LNCAP (cell line): Measurements from ENCODE around the gene PTPRCAP.

Source experiments
- TF ChIP-seq, protein P1 (sequence below): fragments of 450-650 bp; IDR thresholded peaks from 2 replicates; pipeline ENCODE4 v1.5.1; 2017; ENCODE audit warnings: mild to moderate bottlenecking

Gene PTPRCAP

DNA sequence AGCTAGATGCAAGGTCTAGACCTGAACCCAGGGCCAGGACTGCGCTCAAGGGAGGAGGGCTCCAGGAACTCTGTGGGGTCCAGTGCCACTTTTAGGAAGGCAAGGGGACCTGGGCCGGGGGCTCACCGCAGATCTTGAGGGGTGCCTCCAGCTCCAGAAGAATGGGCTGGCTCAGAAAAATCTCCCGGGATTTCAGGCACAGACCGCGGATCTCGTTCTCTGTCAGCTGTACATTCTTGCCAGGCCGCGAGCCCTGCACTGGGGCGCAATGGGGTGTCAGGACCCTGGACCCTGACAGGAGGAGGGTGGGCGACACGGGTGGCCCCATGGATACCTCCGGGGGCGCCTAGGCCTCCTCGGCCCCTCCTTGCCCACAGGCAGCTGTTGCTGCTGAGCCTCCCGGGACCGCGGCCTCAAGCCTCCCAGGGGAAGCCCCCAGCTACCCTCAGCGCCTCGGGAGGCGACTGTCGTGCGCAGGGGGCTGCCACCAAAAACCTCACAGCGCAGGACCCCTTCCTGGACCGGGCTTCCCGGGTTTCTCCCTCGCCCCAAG is 36.5 kb downstream of the PTPRCAP start:
- TF ChIP-seq, protein P1, sequence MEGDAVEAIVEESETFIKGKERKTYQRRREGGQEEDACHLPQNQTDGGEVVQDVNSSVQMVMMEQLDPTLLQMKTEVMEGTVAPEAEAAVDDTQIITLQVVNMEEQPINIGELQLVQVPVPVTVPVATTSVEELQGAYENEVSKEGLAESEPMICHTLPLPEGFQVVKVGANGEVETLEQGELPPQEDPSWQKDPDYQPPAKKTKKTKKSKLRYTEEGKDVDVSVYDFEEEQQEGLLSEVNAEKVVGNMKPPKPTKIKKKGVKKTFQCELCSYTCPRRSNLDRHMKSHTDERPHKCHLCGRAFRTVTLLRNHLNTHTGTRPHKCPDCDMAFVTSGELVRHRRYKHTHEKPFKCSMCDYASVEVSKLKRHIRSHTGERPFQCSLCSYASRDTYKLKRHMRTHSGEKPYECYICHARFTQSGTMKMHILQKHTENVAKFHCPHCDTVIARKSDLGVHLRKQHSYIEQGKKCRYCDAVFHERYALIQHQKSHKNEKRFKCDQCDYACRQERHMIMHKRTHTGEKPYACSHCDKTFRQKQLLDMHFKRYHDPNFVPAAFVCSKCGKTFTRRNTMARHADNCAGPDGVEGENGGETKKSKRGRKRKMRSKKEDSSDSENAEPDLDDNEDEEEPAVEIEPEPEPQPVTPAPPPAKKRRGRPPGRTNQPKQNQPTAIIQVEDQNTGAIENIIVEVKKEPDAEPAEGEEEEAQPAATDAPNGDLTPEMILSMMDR: no peak

DNA sequence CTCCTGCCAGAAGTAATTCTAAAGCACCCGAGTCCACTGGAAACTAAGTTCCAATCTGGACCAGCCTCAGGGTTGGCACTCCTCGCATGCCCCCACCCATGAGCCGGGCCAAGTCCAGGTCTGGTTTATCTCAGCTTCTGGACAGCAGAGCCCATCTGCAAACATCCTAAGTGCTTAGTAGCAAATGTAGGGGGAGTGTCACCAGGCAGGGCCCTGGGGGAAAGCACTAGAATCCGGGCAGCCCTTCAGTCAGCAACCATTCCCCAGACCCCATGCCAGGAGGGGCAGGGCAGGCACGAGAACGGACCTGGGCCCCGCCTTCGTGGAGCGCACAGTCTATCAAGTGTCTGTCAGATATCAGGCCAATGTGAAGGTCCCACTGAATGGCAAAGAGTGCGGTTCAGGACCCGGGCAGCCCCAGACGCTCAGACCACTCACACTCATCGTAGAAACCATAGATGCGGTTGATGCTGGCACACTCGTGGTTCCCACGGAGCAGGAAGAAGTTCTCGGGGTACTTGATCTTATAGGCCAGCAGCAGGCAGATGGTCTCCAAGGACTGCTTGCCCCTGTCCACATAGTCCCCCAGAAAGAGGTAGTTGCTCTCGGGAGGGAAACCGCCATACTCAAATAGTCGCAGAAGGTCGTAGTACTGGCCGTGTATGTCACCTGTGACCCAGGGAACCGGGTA is 37.1 kb downstream of the PTPRCAP start:
- TF ChIP-seq, protein P1: no peak

DNA sequence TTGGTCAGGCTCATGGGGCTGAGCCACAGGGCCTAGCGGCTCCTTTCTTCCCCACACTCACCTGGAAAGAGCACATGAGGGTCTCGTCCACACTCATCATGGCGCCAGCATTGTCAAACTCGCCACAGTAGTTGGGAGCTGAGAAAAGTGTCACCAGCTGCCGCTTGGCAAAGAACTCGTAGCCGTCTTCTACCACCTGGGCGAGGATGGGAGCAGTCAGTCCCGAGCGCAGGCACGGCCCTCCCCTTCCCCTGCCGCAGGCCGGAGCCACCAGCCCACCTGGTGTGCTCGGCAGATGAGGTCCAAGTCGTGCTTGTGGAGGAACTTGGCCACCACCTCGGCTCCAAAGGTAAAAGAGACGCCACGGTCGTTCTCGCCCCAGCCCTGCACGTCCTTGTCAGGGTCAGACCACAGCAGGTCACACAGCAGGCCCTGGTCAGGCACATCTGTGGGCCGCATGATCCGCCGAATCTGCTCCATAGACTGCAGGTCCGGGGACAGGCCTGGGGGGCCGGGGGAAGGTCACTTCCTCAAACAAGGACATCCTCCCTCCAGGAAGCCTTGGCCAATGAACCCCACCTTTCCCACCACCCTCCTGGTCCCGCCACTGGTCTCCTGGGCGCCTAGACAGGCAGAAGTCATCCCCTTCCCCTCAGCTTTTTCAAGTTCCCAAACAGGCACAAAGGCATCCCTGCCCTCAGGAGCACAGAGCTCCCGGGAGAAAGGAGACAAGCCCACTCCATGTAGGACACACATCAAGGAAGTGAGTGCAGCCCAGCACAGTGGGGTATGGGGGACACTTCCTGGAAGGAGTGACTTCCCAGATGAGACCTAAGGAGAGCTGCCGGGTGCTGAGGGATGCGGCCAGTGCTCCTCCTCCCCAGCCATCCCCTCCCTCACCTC is 38.6 kb downstream of the PTPRCAP start:
- TF ChIP-seq, protein P1: no peak

DNA sequence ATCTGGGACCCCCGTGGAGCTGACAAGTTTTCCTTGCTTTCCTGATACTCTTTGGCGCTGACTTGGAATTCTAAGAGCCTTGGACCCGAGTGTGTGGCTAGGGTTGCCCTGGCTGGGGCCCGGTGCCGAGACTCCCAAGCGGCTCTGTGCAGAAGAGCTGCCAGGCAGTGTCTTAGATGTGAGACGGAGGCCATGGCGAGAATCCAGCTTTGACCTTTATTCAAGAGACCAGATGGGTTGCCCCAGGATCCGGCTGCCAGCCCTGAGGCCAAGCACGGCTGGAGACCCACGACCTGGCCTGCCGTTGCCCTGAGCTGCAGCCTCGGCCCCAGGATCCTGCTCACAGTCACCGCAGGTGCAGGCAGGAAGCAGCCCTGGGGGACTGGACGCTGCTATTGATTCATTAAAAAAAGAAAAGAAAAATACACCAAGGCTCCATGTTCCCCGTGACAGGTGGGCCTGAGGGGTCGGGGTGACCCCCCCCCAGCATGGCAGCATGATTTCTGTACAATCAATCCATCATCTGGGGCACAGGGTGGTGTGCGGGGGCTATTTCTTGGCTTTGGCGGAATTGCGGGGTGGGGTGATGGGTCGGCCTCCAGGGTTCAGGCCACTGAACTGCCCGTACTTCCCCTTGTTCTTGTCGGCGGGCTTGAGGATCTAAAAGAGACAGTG is 39.4 kb downstream of the PTPRCAP start:
- TF ChIP-seq, protein P1: no peak

DNA sequence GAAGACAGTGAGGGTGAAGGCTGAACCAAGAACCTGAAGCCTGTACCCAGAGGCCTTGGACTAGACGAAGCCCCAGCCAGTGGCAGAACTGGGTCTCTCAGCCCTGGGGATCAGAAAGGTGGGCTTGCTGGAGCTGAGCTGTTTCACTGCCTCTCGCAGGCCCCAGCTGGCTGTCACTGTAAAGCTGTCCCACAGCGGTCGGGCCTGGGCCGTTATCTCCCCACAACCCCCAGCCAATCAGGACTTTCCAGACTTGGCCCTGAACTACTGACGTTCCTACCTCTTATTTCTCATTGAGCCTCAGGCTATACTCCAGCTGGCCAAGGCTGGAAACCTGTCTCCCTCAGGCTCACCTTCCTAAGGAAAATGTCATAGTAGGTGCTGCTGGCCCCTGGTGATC is 39.9 kb downstream of the PTPRCAP start:
- TF ChIP-seq, protein P1: no peak

DNA sequence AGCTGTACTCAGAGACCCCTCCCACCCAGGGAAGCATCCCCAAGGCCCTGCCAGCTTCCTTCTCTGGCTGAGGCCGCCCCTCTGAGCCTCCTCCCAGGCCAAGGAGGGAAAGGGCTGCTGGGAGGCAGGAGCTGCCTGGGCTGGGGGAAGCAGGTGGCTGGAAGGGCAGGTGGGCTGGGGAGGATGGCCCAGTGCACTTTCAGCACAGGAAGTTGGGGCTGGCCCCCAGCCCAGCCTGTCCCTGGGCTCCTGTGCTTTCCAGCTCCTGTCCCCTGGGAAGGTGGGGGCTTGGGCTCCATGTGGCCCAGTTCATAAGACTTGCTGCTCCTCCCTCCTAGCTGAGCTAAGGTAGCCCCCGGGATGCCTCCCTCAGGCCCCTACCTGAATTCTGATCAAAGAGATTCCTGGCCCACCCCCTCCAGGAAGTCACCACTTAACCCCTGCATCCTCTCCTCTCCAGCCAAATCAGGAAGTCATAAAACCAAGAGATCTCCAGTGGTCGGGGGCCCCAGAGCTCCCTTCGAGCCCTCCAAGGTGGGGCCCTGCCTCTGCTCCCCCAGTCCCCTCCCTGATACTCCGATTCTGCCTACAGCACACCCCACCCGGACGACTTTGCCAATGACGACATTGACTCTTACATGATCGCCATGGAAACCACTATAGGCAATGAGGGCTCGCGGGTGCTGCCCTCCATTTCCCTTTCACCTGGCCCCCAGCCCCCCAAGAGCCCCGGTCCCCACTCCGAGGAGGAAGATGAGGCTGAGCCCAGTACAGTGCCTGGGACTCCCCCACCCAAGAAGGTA is 40.7 kb downstream of the PTPRCAP start:
- TF ChIP-seq, protein P1: no peak

DNA sequence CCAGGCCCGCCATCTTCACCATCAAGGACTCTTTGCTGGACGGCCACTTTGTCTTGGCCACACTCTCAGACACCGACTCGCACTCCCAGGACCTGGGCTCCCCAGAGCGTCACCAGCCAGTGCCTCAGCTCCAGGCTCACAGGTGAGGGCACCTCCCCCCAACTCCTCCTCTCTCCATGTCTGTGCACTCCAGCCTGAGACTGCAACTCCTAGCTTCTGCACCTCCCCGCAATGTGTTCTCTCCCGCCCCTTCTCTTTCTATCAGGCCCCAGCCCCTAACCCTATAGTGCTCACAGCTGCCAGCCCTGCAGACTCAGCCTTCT is 41.3 kb downstream of the PTPRCAP start:
- TF ChIP-seq, protein P1: no peak
